Breast epithelium (tissue), 3 donors: ENCODE measurements around the gene CNTNAP3B.
"Not testable (repeated sequence)": the region's sequence is repeated elsewhere in the genome, so short reads cannot be mapped to it uniquely, and the experiment has no call there.

Experiments
- POLR2A ChIP-seq: fragments of 450-650 bp; IDR thresholded peaks from one replicate; pipeline ENCODE4 v1.6.1; 2016; ENCODE audit warnings: antibody characterized with exemption, mild to moderate bottlenecking, moderate library complexity
- TF ChIP-seq, protein P1 (sequence below), 3 donors: fragments of 450-650 bp; IDR thresholded peaks; one replicate each; pipeline ENCODE4 v1.5.1; 2016 to 2017; ENCODE audit warnings: antibody characterized with exemption in 3 of 3, mild to moderate bottlenecking in 3 of 3, moderate library complexity in 3 of 3

DNA sequence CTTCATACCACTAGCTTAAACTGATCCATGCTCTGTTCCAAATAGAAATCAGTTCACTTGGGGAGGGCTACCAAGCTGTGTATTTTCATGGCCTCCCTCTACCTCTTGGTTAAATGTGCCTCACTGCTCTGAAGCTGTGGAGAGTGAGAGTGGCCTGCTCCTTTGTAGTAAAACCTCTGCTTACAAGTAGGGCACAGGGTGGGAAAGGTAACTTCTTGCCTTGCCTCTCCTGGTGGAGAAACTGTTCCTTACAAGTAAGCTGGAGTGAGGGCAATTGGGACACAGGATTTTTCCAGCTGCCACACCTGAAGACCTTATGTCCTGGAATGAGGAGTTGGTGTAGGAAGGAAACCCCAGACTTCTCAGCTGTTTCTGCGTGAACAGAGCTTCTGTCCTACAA is 211.9 kb downstream of the CNTNAP3B start:
- TF ChIP-seq, protein P1, sequence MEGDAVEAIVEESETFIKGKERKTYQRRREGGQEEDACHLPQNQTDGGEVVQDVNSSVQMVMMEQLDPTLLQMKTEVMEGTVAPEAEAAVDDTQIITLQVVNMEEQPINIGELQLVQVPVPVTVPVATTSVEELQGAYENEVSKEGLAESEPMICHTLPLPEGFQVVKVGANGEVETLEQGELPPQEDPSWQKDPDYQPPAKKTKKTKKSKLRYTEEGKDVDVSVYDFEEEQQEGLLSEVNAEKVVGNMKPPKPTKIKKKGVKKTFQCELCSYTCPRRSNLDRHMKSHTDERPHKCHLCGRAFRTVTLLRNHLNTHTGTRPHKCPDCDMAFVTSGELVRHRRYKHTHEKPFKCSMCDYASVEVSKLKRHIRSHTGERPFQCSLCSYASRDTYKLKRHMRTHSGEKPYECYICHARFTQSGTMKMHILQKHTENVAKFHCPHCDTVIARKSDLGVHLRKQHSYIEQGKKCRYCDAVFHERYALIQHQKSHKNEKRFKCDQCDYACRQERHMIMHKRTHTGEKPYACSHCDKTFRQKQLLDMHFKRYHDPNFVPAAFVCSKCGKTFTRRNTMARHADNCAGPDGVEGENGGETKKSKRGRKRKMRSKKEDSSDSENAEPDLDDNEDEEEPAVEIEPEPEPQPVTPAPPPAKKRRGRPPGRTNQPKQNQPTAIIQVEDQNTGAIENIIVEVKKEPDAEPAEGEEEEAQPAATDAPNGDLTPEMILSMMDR (IDR thresholded peaks at IDR 0.05), result not testable (repeated sequence)
- not testable (repeated sequence) for TF ChIP-seq POLR2A
